GM19324 (cell line): ENCODE data around the gene MAP4K4.

ENCODE experiments used
- ATAC-seq: cut with Tn5 transposase; IDR thresholded peaks from one replicate; pipeline ENCODE4 v1.9.1; 2021; ENCODE audit warnings: mild to moderate bottlenecking, moderate library complexity; ENCODE audit not compliant: unreplicated experiment, low FRiP score

The MAP4K4 gene

DNA sequence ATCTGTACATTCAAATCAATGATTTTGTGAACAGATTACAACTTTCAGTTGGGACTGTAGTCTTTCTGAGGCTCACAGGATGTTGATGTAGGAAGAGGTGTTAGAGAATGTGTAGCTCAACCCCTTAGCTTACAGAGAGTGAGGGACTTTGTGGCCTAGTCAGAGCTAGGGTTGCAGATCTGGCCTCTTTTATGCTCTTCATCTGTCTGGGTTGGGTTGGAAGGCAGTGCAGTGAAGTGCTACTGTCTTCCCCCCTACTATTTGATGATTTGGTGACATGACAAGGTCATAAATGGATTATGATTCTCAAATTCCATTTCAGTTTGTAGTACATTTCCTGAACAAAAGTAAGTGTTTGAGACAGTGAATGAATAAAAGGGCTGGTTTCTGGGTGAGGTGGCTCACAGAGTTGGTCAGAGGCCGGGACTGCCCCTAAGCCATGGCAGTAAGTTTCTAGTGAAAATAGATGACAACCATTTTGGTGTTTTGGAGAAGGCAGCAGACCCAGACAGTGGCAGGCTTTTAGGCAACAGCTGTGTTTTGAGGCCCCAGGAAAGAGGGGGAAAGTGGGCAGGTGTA lies 21.6 kb downstream of the MAP4K4 start:
- no peak for ATAC-seq

DNA sequence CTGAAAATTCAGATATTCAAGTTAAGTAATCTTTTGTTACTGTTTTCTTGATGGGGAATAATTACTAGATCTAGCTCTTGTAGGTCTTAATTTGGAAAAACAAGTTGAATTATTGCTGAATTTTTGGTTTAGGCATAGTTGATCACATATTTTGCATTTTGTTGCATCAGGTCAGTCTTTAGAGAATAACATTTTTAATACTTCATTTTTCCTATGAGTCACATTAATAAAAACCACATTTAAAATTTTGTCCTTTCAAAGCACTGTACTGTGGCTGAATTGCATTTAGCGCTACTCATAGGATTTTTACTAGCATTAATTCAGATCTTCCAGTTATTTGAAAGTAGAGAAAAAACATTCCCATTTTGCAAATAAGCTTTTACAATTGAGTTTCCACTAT lies 23.2 kb downstream of the MAP4K4 start:
- no peak for ATAC-seq

DNA sequence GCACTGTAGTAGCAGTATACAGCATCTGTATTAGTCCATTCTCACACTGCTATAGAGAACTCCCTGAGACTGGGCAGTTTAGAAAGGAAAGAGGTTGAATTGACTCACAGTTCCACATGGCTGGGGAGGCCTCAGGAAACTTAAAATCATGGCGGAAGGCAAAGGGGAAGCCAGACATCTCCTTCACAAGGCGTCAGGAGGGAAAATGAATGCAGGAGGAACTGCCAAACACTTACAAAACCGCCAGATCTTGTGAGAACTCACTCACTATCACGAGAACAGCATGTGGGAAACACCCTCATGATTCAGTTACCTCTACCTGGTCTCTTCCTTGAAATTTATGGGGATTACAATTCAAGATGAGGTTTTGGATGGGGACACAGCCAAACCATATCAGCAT lies 25.4 kb downstream of the MAP4K4 start:
- no peak for ATAC-seq

DNA sequence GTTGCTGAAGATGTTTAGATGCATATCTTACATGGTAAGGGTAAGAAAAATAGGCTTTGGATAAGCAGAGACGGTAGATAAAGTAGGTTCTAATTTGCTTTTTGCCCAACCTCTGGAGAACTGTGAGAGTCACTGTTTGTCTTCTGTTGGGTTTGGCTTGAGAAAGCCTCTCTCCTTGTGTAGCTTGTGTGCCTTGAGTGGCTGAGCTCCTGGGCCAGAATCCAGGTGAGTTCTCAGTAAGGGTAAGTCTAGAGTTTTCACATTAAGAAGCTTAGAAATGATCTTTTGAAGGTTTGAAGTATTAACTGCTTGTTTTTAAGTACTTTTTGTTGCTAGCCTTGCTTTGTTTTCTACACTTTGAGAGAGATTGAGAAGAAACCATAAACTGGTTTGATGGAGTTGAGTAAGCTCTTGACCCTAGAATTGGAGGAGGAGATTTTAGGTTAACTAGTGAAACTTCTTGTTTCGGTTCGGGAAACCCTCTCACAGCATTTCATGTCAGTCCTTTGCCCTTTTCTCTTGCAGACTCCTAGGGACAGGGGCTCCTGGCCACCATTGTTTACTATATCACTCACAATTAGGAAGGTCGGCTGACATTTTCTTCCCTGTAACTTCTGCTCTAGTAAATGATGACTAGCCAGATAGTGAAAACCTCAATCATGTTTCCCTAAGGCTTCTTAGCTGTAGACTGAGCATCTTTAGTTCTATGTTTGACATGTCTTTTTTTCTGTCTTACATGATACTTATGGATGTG lies 26.0 kb downstream of the MAP4K4 start:
- ATAC-seq, result no peak

DNA sequence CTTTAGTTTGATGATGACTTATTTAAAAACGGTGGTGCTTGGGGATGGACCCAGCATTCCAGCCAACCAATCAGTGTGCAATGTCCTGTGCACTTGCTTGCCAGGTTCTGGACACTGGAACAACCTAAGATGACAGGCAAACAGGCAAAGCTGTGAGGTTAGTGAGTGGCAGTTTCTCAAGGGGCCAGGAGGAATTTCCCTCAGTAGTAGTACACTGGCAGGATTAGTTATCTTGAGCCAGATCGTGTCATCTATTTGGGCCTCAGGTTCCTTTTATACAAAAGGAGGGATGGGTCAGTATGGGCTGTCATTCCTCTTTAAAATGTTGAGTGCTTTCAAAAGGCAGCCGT lies 26.6 kb downstream of the MAP4K4 start:
- no peak for ATAC-seq

DNA sequence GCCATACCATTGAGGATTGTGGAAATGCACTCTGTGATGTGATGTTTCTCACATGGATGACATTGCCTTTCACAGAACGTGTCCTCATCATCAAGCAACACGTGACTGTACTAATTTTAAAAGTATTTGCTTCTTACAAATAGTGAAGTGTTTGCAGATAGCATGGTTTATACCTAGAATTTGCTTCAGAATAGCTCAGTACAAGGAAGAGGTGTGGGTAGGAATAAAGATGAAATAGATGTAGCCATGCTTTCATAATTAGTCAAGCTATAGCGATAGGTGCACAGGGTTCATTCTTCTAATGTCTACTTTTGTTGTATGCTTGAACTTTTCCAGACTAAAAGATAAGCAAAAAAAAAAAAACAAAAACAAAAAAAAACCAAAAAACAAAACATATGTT lies 27.5 kb downstream of the MAP4K4 start:
- ATAC-seq, result no peak

DNA sequence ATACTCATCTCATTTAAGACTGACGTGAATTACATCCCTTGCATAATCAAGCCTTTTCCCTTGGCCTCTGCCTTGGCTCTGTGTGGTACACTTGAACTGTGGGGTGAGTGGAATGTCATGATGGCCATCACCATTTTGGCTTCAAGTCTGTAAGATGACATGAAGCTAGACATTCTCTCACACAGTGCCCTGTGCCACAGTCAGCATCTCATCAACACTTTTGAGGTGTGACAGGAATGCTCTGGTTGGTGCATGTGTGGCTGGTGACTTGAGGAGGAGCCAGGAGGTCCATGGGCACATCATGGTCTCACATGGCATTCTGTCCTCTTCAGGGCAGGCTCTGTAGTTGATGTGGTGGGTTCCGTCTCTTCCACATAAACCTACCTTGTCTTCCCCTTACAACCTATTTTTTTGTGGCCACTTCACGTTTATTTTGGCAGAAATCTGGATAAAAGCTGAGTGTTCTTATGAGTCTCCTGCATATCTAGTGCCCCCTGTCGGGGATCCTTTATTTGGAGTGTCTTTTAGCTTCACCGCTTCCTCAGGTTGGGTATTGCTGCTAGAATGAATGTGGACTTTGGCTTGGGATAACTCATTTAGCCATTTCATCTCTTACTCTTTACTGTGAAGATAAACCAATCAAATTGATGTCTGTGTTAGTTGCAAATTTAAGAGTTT lies 28.1 kb downstream of the MAP4K4 start:
- no peak for ATAC-seq

DNA sequence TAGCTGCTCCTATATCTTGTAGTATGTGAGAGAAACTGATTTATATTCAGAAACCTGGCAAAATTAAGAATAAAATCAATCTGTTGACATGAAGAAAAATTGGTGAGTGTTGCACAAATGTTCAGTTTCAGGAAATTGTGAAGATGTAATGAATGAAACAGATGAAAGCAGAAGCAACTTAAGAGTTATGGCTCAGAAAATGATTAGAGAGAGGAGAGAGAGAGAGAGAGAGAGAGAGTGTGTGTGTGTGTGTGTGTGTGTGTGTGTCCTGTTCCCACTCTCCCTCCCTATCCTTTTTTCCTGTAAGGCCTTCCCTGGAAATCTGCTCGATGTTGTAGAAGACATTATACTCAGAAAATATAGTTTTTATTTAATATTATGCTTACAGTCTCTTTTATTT lies 31.4 kb downstream of the MAP4K4 start:
- ATAC-seq, result no peak

DNA sequence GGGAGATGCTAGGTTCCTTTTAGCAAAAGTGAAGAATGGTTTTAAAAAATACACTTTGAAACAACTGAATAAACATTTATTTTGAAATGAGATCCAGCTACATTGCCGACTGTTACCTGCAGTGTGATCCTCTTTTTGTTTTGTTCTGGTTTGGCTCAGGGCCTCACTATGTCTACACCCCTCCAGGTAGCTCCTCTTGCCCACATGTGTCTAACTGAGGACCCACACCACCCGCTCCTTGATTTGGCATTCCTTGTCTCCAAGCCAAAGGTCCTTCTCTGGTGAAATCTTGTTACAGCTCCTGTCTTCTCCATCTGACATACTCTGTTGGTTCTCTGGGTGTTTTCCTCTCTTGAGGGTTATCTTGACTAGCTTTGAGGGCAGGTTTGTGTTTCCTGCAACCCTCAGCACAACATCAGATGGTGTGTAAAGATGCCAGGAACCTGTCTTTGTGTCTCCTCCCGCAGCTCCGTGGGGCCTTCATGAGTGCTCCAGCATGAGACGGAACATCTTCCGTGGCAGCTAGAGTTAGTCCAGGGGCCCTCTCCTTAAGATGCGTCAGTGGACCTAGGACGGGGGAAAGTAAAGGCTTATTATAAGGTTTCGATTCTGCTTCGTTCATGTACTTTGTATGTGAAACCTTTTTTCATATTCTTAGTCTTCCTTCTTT lies 32.1 kb downstream of the MAP4K4 start:
- no peak for ATAC-seq

DNA sequence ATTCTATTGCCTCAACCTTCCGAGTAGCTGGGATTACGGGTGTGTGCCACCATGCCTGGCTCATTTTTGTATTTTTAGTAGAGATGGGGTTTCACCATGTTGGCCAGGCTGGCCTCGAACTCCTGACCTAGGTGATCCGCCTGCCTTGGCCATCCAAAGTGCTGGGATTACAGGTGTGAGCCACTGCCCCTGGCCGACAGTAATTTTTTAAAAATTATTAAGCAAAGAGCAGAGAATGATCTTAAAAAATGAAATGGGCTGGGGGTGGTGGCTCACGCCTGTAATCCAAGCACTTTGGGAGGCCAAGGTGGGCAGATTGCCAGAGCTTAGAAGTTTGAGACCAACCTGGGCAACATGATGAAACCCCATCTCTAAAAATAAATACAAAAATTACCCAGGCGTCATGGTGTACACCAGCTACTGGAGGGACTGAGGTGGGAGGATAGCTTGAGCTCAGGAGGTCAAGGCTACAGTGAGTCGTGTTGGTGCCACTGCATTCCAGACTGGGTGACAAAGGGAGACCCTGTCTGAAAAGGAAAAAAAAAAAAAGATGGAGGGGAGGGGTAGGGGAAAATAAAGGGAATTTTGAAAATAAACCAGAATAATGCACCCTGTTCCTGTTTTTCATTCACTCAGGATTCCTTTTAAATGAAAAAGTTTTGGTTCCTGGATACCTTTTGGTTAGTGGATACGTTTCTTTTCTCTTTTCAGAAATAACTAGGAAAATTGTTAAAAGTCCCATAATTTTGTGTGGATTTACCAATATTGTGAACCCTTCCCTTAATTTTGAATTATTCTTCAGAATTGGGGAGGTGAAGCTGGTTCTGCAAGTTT lies 33.9 kb downstream of the MAP4K4 start:
- ATAC-seq, result no peak

DNA sequence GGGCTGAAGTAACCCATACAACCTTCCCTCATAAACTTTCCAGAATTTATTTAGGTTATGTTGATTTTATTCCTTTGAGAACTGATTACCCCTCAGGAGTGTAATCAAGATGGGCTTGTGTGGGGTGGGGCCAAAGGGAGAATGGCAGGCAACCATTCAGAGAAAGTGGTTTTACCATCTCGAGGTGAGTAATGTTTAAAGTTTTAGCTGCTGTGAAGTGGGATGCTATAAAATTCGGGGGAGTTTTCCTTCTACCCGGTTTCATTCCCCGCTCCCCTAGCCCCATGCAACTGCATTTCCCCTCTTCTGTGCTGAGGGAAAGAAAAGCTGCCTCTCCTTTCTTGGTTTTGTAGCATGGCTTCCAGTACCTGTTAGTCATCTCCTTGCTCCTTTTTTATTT lies 34.7 kb downstream of the MAP4K4 start:
- ATAC-seq, result no peak

DNA sequence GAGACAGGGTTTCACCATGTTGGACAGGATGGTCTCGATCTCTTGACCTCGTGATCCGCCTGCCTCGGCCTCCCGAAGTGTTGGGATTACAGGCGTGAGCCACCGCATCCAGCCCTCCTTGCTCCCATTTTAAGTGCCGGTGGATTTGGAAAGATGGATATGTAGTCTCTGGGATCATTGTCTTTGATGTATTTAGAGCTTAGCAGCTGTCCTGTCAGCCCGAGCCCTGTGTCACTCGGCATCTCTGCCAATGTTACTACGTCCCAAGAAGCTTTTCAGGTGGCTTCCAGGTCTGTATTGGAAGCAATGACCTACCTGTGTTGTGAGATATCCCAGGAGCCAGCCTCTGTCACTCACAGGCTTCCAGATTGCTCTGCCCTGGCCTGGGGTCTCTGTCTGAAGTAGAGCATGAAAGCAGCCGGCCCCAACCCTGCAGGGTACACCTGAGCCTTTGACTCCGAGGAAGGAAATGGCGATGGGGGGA lies 35.3 kb downstream of the MAP4K4 start:
- no peak for ATAC-seq

DNA sequence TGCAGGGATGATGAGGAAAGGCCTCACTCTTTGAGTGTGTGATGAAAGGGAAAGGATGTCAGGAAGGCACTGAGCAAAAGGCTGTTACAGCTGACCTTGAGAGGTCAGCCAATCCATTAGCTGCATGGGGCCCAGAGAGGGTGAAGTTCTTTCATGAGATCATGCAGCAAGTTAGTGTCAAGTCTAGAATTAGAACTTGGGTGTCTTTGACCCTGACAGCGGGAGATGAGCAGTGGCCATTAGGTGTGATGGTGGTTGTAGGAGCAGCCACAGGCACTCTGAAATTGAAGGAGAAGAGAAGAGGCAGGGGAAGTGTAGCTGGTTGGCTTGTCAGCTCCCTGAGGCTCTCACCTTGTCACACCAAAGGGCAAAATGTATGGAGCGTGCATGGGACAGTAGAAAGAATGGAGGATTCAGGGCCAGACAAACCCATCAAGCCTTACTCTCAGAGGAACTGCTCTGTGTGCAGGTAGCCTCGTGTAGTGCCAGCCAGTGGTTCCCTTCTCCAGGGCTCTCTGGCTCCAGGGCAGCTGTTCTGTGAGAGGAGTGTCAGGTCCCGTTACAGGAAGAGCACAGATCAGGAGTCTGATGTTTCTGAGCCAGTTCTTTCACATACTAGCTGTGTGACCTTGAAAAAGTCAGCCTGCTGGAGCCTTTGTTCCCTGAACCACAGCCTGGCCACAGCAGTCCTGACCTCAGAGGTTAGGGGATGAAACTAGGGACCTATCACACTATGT lies 35.9 kb downstream of the MAP4K4 start:
- ATAC-seq, result no peak

DNA sequence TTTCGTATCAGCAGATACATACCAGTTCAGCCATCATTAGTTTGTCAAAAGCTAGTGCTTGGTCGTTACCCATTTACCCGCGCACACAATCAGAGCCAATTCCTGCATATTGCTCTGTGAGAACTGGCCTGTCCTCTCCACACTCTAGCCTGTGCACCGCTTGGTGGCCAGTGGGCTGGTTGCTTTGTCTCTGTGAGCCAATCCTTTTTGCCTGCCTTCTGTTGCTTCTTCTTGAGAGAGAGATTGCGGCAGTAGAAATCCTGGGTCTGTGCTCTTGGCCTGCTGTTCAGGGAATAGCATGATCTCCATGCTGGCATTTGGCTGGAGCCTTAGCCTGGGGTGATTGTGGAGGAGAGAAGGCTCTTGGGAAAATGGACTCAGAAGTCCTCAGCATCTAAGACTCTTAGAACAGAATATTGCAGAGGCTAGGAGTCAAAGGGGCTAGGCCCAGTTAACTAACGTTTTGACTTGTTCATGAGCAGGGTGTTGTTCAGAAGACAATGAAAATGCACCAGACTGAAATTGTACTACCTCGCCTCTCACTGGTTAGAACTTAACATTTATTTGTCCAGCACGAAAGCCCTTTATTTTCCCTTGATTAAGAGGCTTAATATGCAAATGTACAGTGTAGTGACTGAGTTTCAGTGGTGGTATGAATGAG lies 37.1 kb downstream of the MAP4K4 start:
- no peak for ATAC-seq

DNA sequence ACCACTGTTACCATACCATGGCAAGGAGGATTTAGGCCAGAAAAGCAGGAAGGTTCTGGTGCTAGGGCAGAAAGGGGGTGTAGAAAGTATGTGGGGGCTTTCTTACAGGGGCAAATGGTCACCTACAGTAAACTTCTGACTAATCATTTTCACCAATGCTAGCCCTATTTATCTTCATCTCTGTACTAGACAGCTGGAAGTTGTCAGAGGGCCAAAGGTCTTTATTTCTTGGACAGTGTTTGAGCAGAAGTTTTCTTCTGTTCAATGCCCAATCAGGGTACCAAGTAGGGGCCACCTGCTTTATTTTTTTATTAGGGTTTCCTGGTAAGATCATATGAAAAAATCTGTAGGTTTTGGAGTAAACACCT lies 37.6 kb downstream of the MAP4K4 start:
- ATAC-seq, result no peak

DNA sequence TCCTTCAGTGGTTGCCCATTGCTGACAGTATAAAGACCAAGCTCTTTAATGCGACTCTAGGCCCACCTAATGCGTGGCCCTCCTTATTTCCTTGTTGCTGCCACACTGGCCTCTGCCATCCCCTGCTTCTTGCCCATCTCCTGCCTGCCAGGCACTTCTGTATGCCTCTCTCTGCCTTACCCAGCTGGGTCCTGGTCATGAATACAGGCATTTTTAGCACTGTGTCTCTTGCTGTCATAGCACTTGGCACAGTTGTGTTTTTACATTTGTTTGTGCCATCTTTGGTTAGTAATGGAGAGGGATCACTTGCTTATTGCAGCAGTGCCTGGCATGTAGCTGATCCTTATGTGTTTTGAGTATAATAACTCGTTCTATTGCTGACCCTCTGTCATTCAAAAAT lies 38.7 kb downstream of the MAP4K4 start:
- ATAC-seq, result no peak

DNA sequence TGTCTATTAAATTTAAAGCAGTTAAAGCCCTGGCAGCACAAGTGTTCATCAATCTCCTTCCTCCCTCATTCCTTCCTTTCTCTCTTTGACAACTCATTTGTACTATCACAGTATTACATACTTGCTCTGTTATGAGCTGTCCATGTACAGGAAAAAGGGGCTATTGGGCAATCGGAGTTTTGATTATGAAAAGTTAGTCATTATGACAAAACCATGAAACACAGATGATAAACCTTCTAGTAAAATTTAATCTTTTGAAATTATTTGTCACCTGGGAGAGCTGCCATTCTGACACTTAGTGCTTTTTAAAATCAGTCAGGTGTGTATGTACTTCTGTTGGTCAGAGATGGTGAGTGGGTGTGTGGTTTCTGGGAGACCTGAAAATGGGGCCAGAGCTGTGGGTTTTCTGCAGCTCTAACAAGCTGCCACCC lies 39.4 kb downstream of the MAP4K4 start:
- no peak for ATAC-seq

DNA sequence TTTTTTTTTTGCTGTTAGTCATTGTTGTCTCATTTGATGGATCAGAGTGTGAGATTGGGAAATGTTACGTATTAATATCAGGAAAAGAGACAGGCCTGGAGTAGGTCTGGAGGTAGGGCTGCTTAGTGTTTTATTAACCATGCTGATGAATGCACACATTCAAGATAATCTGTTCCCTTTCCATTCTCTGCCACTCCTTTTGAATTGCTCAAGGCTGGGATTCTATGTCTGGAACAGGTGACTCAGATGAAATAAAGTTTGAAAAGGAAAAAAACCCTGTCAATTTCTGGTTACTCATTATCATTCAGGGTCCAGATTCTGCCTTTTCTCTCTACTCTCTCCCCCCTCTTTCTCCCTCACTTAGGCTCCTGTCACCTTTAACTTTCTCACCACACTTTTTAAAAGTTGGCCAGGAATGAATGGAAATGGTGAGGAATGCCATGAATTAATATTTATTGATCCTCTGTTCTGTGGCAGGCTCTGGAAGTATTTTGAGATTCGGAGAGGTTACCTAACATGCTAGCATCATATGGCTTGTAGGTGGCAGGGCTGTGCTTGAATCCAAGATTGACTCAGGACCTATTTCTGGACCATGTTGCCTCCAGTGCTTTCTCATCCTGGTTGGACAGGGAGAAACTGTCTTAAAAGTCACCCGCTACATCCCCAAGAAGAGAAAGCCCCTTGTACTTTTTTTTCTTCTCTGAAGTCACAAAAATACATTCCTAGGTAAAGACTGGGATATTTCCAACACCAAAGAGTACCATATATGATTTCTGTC lies 40.2 kb downstream of the MAP4K4 start:
- no peak for ATAC-seq

DNA sequence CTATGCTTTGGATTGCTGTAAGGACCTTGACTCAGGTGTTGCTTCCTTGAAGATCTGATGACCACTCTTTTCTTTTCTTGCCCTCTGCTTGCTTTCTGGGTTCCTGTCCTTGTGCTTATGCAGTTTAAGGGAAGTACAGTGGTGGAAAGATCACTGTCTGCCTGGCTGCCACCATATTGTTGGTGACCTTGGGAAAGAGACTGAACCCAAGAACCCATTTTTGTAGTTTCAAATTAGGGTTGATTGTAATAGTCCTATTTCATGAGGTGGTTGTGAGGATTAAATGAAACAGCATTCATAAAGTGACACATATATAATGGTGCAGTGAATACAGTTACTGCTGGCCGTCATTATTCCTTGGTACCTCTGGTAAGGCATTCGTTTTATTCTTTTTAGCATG lies 41.1 kb downstream of the MAP4K4 start:
- ATAC-seq, result no peak
